HCT116 (cell line): ENCODE measurements around the gene PHACTR1.

Experiments
- POLR2A ChIP-seq: IDR thresholded peaks from 2 replicates; pipeline ENCODE4 v1.7.0; 2011; ENCODE audit warnings: borderline replicate concordance; ENCODE audit not compliant: insufficient read depth, insufficient read length; ENCODE audit errors: extremely low read depth
- POLR2AphosphoS5 ChIP-seq: IDR thresholded peaks from 2 replicates; pipeline ENCODE4 v1.6.1; 2011; ENCODE audit warnings: mild to moderate bottlenecking, low read depth, low read length, moderate library complexity

GRCh38 chr6:12990162-12990561, 273.6 kb downstream of the PHACTR1 start:
- no peak for TF ChIP-seq POLR2AphosphoS5
- TF ChIP-seq POLR2A = no peak
